HepG2 (cell line): ENCODE measurements around the gene FAM120B. TPM values are rescaled to one million over a fixed set of nuclear protein-coding genes. Genes with fewer than 3 reads are reported as not detected.
A peak's percentile ranks its signal among the peaks of the same experiment; 100 is the strongest.

Experiments used
- ATAC-seq: fragments of 200-7000 bp; cut with Tn5 transposase; 3 replicates; pipeline ENCODE4 v1.9.1; 2020; ENCODE audit warnings: mild to moderate bottlenecking, moderate library complexity
- BruUV-seq: library from RNA; stranded (reverse); fragments of 400-500 nt; replicated peaks from 2 replicates; lab custom pipeline; 2021; lab: Mats Ljungman, UMichigan
- CTCF ChIA-PET: fragments of 300-600 bp; formaldehyde crosslinking; extraction: SDS; loops from one replicate; lab custom pipeline; 2021; ENCODE audit warnings: low total read pairs, inconsistent platforms, low intra/inter-chr PET ratio; lab: Yijun Ruan, JAX
- POLR2A ChIA-PET: fragments of 350-600 bp; sonication (Branson Sonifier 250); formaldehyde crosslinking; loops from one replicate; lab custom pipeline; 2020; ENCODE audit warnings: antibody characterized with exemption, inconsistent platforms; lab: Yijun Ruan, JAX
- DNase-seq: peaks from one replicate; pipeline ENCODE4 v3.0.0-alpha.2; 2015; ENCODE audit warnings: low spot score
- FAIRE-seq: peaks from 3 replicates; lab custom pipeline; 2011; peaks lifted over from hg19 to GRCh38; lab: Jason Lieb, UNC
- H2AFZ ChIP-seq: one replicate; pipeline ENCODE4 v1.6.1; 2011; ENCODE audit warnings: low read length, inconsistent platforms
- H3K27ac ChIP-seq: fragments of 300-600 bp; 3 replicates; pipeline ENCODE4 v1.8.0; 2011; ENCODE audit warnings: mixed run types, mild to moderate bottlenecking, mixed read lengths, low read length, inconsistent platforms; ENCODE audit not compliant: insufficient read depth; ENCODE audit errors: extremely low read length
- H3K27me3 ChIP-seq, 2 experiments: fragments of 200-600 bp in 1 of 2; 2 replicates in 1 of 2; 3 replicates in 1 of 2; pipeline versions ENCODE4 v1.6.0 to v1.8.0; 2011; ENCODE audit warnings: low read length in 2 of 2, mild to moderate bottlenecking in 2 of 2, moderate library complexity in 2 of 2, inconsistent platforms in 1 of 2; ENCODE audit not compliant: insufficient read depth in 2 of 2, control insufficient read depth in 1 of 2
- H3K36me3 ChIP-seq, 2 experiments: fragments of 200-600 bp in 1 of 2; replicated peaks in 1 of 2; 2 replicates in 1 of 2; 3 replicates in 1 of 2; pipeline versions ENCODE4 v1.5.1 to v1.8.0; 2011; ENCODE audit warnings: low read length in 2 of 2, inconsistent platforms in 1 of 2; ENCODE audit not compliant: insufficient read depth in 2 of 2, control insufficient read depth in 1 of 2
- H3K4me1 ChIP-seq: 2 replicates; pipeline ENCODE4 v1.5.1; 2012; ENCODE audit warnings: low read length, inconsistent platforms; ENCODE audit not compliant: insufficient read depth
- H3K4me2 ChIP-seq: 2 replicates; pipeline ENCODE4 v1.6.0; 2011; ENCODE audit warnings: low read depth, low read length, inconsistent platforms
- H3K4me3 ChIP-seq, 3 experiments: fragments of 200-600 bp in 1 of 3; sonication (generic), shearing (Covaris generic) in 1 of 3; replicated peaks in 1 of 3; 2 replicates each; pipeline ENCODE4 v1.5.1; 2011 to 2016; ENCODE audit warnings: low read length in 3 of 3, inconsistent platforms in 2 of 3, low read depth in 2 of 3, mild to moderate bottlenecking in 2 of 3, control low read depth in 1 of 3, mixed read lengths in 1 of 3; ENCODE audit not compliant: insufficient read depth in 1 of 3
- H3K79me2 ChIP-seq: one replicate; pipeline ENCODE4 v1.6.1; 2011; ENCODE audit warnings: low read length, inconsistent platforms; ENCODE audit not compliant: insufficient read depth
- H3K9ac ChIP-seq: 2 replicates; pipeline ENCODE4 v1.6.0; 2011; ENCODE audit warnings: mild to moderate bottlenecking, low read depth, low read length, inconsistent platforms; ENCODE audit not compliant: insufficient read depth
- H3K9me3 ChIP-seq: 2 replicates; pipeline ENCODE4 v1.5.1; 2012; ENCODE audit warnings: mild to moderate bottlenecking, low read length
- H4K20me1 ChIP-seq: 2 replicates; pipeline ENCODE4 v1.6.0; 2011; ENCODE audit warnings: inconsistent platforms, mild to moderate bottlenecking, low read length, moderate library complexity; ENCODE audit not compliant: insufficient read depth
- DNMT1 ChIP-seq: sonication (generic); formaldehyde crosslinking; IDR thresholded peaks from 2 replicates; pipeline ENCODE4 v1.5.1; 2020; ENCODE audit warnings: mild to moderate bottlenecking, missing genetic modification reagents
- MTF2 ChIP-seq: sonication (generic); formaldehyde crosslinking; IDR thresholded peaks from 2 replicates; pipeline ENCODE4 v1.5.0; 2020; ENCODE audit warnings: missing genetic modification reagents, borderline replicate concordance
- RNF2 ChIP-seq: fragments of 450-650 bp; conservative IDR thresholded peaks from 2 replicates; pipeline ENCODE4 v1.6.1; 2016; ENCODE audit warnings: low read depth
- ZNF777 ChIP-seq: sonication (generic); formaldehyde crosslinking; IDR thresholded peaks from 2 replicates; pipeline ENCODE4 v1.4.0; 2020; ENCODE audit warnings: missing genetic modification reagents
- ZNF891 ChIP-seq: sonication (generic); formaldehyde crosslinking; IDR thresholded peaks from 2 replicates; pipeline ENCODE4 v1.5.0; 2020; ENCODE audit warnings: mild to moderate bottlenecking, missing genetic modification reagents
- WGBS: methylation state at CpG from one replicate; pipeline ENCODE4 v1.1.6; 2017; ENCODE audit warnings: low lambda C conversion rate; 5-methylcytosine and 5-hydroxymethylcytosine counted together
- in situ Hi-C: cut with HindIII; loops from 2 replicates; pipeline ENCODE4 v1.10.0; 2017; ENCODE audit warnings: low pct_unique_long_range_greater_than_20kb; ENCODE audit not compliant: extremely low pct_ligation_motif_present
- intact Hi-C: fragments of 100-400 bp; cut with micrococcal nuclease; formaldehyde crosslinking; loops from one replicate; pipeline ENCODE4 v1.10.0; 2022; ENCODE audit not compliant: unreplicated experiment
- polyA plus RNA-seq, 8 experiments: library from polyadenylated mRNA; depleted of rRNA in 3 of 8; stranded (reverse) in 7 of 8; unstranded in 1 of 8; fragments of >200 nt; fragmentation: Illumina TruSeq in 4 of 8; extraction: Trizol in 4 of 8; gene quantifications; 2 replicates each; pipeline versions ENCODE4 v1.2.1 to v1.2.3, GENCODE V29; 2011 to 2016; ENCODE audit warnings: low read depth in 4 of 8, missing spikeins in 1 of 8, mixed read lengths in 1 of 8; ENCODE audit not compliant: insufficient read depth in 1 of 8
- total RNA-seq, 5 experiments: library from RNA; depleted of rRNA; stranded (reverse); fragments of >200 nt; fragmentation: Illumina TruSeq; extraction: Trizol; gene quantifications; 2 replicates each; pipeline ENCODE4 v1.2.3, GENCODE V29; 2016; ENCODE audit warnings: low read depth in 1 of 5
- TF ChIP-seq, protein P1 (sequence below): sonication (generic); formaldehyde crosslinking; IDR thresholded peaks from 2 replicates; pipeline ENCODE4 v1.5.1; 2020; ENCODE audit warnings: missing genetic modification reagents, mild to moderate bottlenecking, borderline replicate concordance

FAM120B gene
- total and polyA plus RNA-seq, 2 of the 13 experiments (the other 11 are each of a cell fraction or from before 2014, with no cell fraction given): 9.2 to 10.7 TPM

DNA sequence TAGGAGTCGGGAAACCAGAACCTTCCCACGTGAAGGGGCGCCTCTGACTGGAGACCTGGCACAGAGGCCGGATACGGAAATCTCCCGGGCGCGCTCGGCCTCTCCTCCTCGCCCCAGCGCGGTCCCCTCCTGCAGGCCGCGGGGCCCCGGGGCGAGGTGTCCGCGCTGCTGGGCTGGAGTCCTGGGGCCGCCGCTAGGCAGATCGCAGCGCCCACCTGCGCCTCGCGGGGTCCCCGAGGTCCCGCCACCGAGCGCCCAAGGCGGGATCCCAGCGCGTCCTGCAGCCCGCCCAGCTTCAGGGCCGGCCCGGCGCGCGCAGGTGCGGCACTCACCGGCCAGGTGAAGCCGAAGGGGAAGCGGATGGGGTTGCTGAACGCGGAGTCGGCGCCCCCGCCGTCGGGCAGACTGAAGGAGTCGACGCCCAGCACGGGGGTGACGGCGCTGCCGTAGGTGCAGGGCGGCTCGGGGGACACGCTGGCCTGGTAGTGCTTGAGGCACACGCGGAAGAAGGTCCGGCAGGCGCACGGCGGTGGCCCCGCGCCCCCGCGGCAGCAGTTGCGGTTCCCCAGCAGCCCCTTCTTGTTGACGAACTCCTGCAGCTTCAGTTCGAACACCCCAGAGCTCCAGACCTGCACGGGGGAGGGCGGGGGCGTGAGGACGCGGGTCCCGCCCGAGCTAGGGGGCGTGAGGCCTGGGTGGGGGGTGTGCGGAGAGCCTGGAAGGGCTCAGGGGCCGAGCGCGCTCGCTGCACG is 17.2 kb upstream of the FAM120B start:
- H3K9ac ChIP-seq: no peak overlapping the region
- intact Hi-C loops: no loop called here
- H3K4me3 ChIP-seq: peak overlapping the region in 1 of 3 experiments; percentile 63; a peak in 1 of 6 replicates
- ChIA-PET CTCF (no interaction called here), POLR2A (no interaction called here)
- peak; percentile 7 for ATAC-seq
- 17% methylated on average over 7 of the region's 85 CpGs for WGBS
- H3K27ac ChIP-seq: no peak overlapping the region
- H4K20me1 ChIP-seq: no peaks in the 10 kb centered on the region; the same call in 1 of the 2 replicates
- H3K4me1 ChIP-seq: peaks cover 23% of the 10 kb centered on the region
- no peak for DNase-seq
- in situ Hi-C loops: no loop called here
- no peaks in the 10 kb centered on the region for H3K36me3 ChIP-seq
- H3K4me2 ChIP-seq: peak overlapping the region; percentile 68
- BruUV-seq: no TSS peak
- H2AFZ ChIP-seq: no peak overlapping the region
- H3K79me2 ChIP-seq: no peaks in the 10 kb centered on the region
- no peaks in the 10 kb centered on the region for H3K9me3 ChIP-seq
- TF ChIP-seq MTF2 (peak; percentile 33; the same call in 1 of the 2 replicates), RNF2 (no peak), ZNF891 (0 out of 2 replicates have a peak, but pooled peaks have one; percentile 50), ZNF777 (CRISPR knock-in tag) (peak; percentile 83), DNMT1 (0 out of 2 replicates have a peak, but pooled peaks have one; percentile 54)
- TF ChIP-seq, protein P1, sequence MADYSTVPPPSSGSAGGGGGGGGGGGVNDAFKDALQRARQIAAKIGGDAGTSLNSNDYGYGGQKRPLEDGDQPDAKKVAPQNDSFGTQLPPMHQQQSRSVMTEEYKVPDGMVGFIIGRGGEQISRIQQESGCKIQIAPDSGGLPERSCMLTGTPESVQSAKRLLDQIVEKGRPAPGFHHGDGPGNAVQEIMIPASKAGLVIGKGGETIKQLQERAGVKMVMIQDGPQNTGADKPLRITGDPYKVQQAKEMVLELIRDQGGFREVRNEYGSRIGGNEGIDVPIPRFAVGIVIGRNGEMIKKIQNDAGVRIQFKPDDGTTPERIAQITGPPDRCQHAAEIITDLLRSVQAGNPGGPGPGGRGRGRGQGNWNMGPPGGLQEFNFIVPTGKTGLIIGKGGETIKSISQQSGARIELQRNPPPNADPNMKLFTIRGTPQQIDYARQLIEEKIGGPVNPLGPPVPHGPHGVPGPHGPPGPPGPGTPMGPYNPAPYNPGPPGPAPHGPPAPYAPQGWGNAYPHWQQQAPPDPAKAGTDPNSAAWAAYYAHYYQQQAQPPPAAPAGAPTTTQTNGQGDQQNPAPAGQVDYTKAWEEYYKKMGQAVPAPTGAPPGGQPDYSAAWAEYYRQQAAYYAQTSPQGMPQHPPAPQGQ (CRISPR knock-in tag): no peak
- peaks cover 43 to 97% of the 10 kb centered on the region in 2 experiments for H3K27me3 ChIP-seq
- no peak for FAIRE-seq
